HG02571 (cell line): ENCODE results near the gene RBM25.
"Not testable (repeated sequence)": the region's sequence is repeated elsewhere in the genome, so short reads cannot be mapped to it uniquely, and the experiment has no call there.

Experiments used
- ATAC-seq: cut with Tn5 transposase; IDR thresholded peaks from one replicate; pipeline ENCODE4 v1.9.1; 2021; ENCODE audit warnings: mild to moderate bottlenecking, moderate library complexity; ENCODE audit not compliant: unreplicated experiment

RBM25 gene

GRCh38 chr14:73168274-73168673 is 109.9 kb downstream of the RBM25 start:
- no peak for ATAC-seq

- no peak for ATAC-seq
Observed at GRCh38 chr14:73168691-73169090, 110.4 kb downstream of the RBM25 start.

GRCh38 chr14:73169855-73170254 is 111.5 kb downstream of the RBM25 start:
- ATAC-seq, result not testable (repeated sequence)

- ATAC-seq, result no peak
Observed at GRCh38 chr14:73170686-73171085, 112.4 kb downstream of the RBM25 start.

GRCh38 chr14:73172500-73172899 is 114.2 kb downstream of the RBM25 start:
- no peak for ATAC-seq

GRCh38 chr14:73173092-73173735 is 114.9 kb downstream of the RBM25 start:
- ATAC-seq, result no peak
